Lower lobe of right lung (tissue), 2 donors: ENCODE results near the gene CACNA1D. TPM values are rescaled to one million over a fixed set of nuclear protein-coding genes. Genes with fewer than 3 reads are reported as not detected.

ENCODE experiments used
- ATAC-seq, 2 donors: fragments of 200-7000 bp; cut with Tn5 transposase; one replicate each; pipeline ENCODE4 v1.9.1; 2020 to 2022; ENCODE audit warnings: mild to moderate bottlenecking in 2 of 2, moderate library complexity in 2 of 2
- DNase-seq: peaks from one replicate; pipeline ENCODE4 v3.0.0-alpha.2; 2020
- H3K27ac ChIP-seq: fragments of 200-600 bp; one replicate; pipeline ENCODE4 v1.8.0; 2022
- H3K27me3 ChIP-seq: fragments of 200-600 bp; one replicate; pipeline ENCODE4 v1.8.0; 2022; ENCODE audit warnings: low read depth
- H3K36me3 ChIP-seq: fragments of 200-600 bp; one replicate; pipeline ENCODE4 v1.8.0; 2022; ENCODE audit warnings: mild to moderate bottlenecking
- H3K4me1 ChIP-seq: fragments of 200-600 bp; one replicate; pipeline ENCODE4 v1.8.0; 2022
- H3K4me3 ChIP-seq: fragments of 200-600 bp; one replicate; pipeline ENCODE4 v1.8.0; 2022; ENCODE audit warnings: mild to moderate bottlenecking
- H3K9me3 ChIP-seq: fragments of 200-600 bp; one replicate; pipeline ENCODE4 v1.8.0; 2022
- CTCF ChIP-seq: fragments of 200-600 bp; IDR thresholded peaks from one replicate; pipeline ENCODE4 v1.8.0; 2022; ENCODE audit warnings: antibody characterized with exemption, mild to moderate bottlenecking
- intact Hi-C: fragments of 100-400 bp; cut with DNase I; formaldehyde crosslinking; loops from one replicate; pipeline ENCODE4 v1.11.0; 2022
- total RNA-seq: library from RNA; stranded (reverse); fragmentation: NEBNext Ultra II Directional; extraction: Animal tissue kit (Norgen Biotek cat#: 25700); gene quantifications from one replicate; pipeline ENCODE4 v1.2.1, GENCODE V29; 2021
- donor health status: DM: no; HTN: yes; CAD: no; lungs with severe emphysema.

Gene CACNA1D
- total RNA-seq, 1 donor from 2014 or later, result 33.6 TPM

GRCh38 chr3:53616971-53617892 is 122.8 kb downstream of the CACNA1D start:
- no peak for DNase-seq
- peaks cover 37% of the 10 kb centered on the region for H3K4me1 ChIP-seq
- no peak overlapping the region for H3K27ac ChIP-seq
- intact Hi-C loops, result no loop called here
- H3K4me3 ChIP-seq, result no peak overlapping the region
- H3K36me3 ChIP-seq, result no peaks in the 10 kb centered on the region
- peak in 1 of 2 donors; percentile 23 for ATAC-seq
- H3K27me3 ChIP-seq, result no peaks in the 10 kb centered on the region
- no peak for TF ChIP-seq CTCF
- no peaks in the 10 kb centered on the region for H3K9me3 ChIP-seq

- DNase-seq, result no peak
- H3K27ac ChIP-seq, result no peak overlapping the region
- H3K27me3 ChIP-seq, result no peaks in the 10 kb centered on the region
- intact Hi-C loops, result no loop called here
- H3K4me3 ChIP-seq, result no peak overlapping the region
- H3K9me3 ChIP-seq, result no peaks in the 10 kb centered on the region
- H3K4me1 ChIP-seq, result peaks cover 30% of the 10 kb centered on the region
- no peaks in the 10 kb centered on the region for H3K36me3 ChIP-seq
- no peak for TF ChIP-seq CTCF
- peak in 1 of 2 donors; percentile 6 for ATAC-seq
Measured at GRCh38 chr3:53617893-53618523, 123.6 kb downstream of the CACNA1D start.

- DNase-seq (no peak), ATAC-seq (no peak)
- Histone ChIP-seq H3K4me1 (peaks cover 27% of the 10 kb centered on the region), H3K27me3 (no peaks in the 10 kb centered on the region), H3K4me3 (no peak overlapping the region), H3K9me3 (no peaks in the 10 kb centered on the region), H3K36me3 (no peaks in the 10 kb centered on the region), H3K27ac (no peak overlapping the region)
- TF ChIP-seq CTCF, result no peak
- intact Hi-C loops, result no loop called here
Measured at GRCh38 chr3:53618524-53618906, 124.1 kb downstream of the CACNA1D start.

DNA sequence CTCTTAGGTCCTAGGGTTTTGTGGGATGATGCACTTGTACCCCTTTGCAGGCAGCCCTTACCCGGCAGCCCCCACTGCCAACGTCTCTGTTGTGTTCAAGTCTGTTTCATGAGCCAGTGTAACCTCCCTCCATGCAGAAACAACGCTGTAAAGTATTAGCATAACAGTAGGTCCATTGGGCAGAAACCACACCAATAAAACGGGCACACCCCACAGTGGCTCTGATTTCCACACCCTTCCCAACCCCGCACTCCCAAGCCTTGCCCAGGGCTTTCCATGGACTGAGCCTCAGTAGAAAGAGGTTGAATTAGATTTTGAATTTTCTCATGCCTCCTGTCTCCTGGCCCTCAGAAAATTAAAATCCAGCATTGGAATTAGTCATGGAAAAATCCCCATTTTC is 124.5 kb downstream of the CACNA1D start:
- no peaks in the 10 kb centered on the region for H3K9me3 ChIP-seq
- no peak overlapping the region for H3K4me3 ChIP-seq
- DNase-seq (no peak), ATAC-seq (no peak)
- no peak overlapping the region for H3K27ac ChIP-seq
- no peak for TF ChIP-seq CTCF
- H3K27me3 ChIP-seq, result no peaks in the 10 kb centered on the region
- peaks cover 25% of the 10 kb centered on the region for H3K4me1 ChIP-seq
- H3K36me3 ChIP-seq, result no peaks in the 10 kb centered on the region
- intact Hi-C loops, result no loop called here

GRCh38 chr3:53624061-53624857 is 129.8 kb downstream of the CACNA1D start:
- Histone ChIP-seq H3K36me3 (no peaks in the 10 kb centered on the region), H3K4me3 (no peak overlapping the region), H3K9me3 (no peaks in the 10 kb centered on the region), H3K27me3 (no peaks in the 10 kb centered on the region), H3K4me1 (peaks cover 23% of the 10 kb centered on the region), H3K27ac (peak overlapping the region; percentile 15)
- ATAC-seq, result peak; percentile 75 to 89
- intact Hi-C loops, result no loop called here
- no peak for TF ChIP-seq CTCF
- DNase-seq, result no peak
